ENCODE measurements around the gene ATP8A2.

Gene ATP8A2

DNA sequence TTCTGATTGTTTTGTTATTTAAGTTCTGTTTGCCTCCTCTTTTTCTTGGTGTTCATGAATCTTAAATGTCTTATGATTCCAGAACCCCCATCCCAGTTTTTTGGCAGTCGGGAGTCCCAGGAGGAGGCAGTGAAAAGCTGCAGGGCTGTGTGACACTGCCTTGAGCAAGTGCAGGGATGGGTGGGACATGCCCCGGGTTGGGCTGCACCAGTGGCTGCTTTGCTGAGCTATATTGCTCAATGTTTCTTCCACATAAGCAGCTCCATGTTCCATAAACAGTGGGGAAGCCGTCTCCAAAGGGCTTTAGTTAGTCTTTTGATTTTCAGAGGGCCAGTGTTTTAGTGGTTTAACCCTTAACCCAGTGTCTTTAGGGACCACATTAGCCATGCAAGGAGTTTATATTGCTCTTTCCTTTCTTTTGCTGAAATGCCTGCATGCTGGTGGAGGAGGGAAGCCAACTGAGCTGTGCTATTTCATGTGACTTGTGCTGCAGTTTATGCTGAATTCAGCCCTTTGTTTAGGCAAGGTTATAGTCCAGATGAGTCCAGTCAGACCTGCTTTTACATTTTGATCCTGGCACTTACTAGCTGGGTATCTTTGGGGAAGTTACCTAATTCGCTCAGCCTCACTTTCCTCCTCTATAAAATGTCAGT, 13.1 kb downstream of the ATP8A2 start:
- DNase-seq (ENCODE audit: low spot score): no peak

- no peak for DNase-seq (ENCODE audit: low spot score)
Observed at GRCh38 chr13:25391932-25392331, 20.2 kb downstream of the ATP8A2 start.

DNA sequence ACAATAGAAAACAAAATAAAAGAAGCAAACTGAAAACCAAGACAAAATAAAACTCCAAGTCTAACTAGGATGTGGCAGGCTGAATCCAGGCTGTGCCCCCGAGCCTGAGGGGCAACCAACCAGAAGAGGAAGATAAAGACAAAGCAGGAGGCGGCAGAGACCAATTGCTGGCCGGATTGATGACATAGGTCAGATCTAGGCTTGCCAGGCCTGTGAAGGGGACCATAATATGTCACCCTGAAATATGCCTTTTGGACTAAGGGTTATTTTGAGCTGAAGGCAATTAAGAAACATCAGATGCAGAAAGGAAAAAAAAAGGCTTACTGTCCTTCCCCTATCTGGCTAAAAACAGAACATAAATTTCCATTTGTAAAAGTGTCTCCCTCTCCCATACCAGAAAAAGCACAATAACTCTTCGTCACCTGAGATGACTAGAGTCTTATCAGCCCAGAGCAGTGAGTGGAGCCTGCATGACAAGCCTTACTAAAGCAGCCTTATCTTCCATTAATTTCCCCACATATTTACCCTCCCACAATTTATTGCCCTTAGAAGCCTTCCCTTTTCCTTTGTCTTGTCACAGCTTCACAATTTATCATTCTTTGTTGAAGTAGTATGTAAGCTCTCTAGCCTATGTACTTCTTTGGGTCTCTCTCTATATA, 22.8 kb downstream of the ATP8A2 start:
- no peak for DNase-seq (ENCODE audit: low spot score)

DNA sequence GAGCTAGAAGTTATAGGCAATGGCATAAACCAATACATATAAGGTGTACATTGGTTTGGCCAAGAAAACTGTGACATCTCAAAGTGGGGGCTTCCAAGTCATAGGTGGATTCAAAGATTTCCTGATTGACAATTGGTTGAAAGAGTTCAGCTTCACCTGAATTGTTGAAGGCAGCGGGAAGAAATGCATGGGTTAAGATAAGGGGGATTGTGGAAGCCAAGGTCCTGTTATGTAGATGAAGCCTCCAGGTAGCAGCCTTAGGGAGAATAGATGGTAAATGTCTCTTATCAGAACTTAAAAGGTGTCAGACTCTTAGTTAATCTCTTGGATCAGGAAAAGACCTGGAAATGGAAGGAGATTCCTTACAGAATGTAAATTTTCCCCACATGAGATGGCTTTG, 26.0 kb downstream of the ATP8A2 start:
- no peak for DNase-seq (ENCODE audit: low spot score)

GRCh38 chr13:25400925-25401324, 29.2 kb downstream of the ATP8A2 start:
- no peak for DNase-seq (ENCODE audit: low spot score)

GRCh38 chr13:25401958-25402357, 30.2 kb downstream of the ATP8A2 start:
- DNase-seq (ENCODE audit: low spot score): no peak

GRCh38 chr13:25406377-25406776, 34.6 kb downstream of the ATP8A2 start:
- no peak for DNase-seq (ENCODE audit: low spot score)

- DNase-seq (ENCODE audit: low spot score): no peak
Observed at GRCh38 chr13:25409938-25410337, 38.2 kb downstream of the ATP8A2 start.

DNA sequence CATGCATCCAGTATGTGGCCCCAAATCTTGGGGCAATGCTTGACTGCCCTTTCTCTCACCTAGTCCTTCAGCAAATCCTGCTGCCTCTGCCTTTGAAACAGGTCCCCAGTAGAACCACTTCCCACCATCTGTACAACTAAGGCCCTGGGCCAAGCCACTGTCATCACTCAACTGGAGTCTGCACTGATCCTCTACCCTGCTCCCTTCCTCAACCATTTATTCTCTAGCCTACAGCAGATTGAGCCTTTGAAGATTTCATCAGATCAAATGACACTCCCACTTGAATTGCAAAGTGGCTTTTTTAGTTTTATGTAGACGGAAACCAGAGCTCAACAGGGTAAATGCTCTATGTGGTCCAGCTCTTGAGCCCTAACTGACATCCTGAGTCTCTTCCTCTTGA, 43.5 kb downstream of the ATP8A2 start:
- DNase-seq (ENCODE audit: low spot score): no peak

GRCh38 chr13:25417535-25417934, 45.8 kb downstream of the ATP8A2 start:
- DNase-seq (ENCODE audit: low spot score): no peak

GRCh38 chr13:25420161-25420560, 48.4 kb downstream of the ATP8A2 start:
- no peak for DNase-seq (ENCODE audit: low spot score)

DNA sequence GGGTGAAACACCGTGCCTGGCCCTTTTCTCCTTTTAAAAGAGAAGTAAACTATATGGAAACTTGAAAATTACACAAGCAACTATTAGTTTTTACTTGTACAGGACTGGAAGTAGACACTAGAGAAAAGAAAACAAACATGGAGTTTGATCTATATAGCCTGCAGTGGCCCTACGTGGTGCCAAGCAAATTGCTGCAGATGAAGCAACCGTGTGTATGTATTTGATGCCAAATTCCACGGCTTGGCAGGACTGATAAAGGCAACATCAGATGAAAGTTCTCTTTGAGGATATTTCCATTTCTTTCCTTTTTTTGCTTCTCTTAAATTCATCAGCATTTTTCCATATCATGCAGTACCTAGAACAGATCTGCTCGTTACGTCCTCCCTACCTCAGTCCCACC, 49.8 kb downstream of the ATP8A2 start:
- DNase-seq (ENCODE audit: low spot score): no peak

GRCh38 chr13:25422153-25422552, 50.4 kb downstream of the ATP8A2 start:
- DNase-seq (ENCODE audit: low spot score): no peak

GRCh38 chr13:25423831-25424230, 52.1 kb downstream of the ATP8A2 start:
- no peak for DNase-seq (ENCODE audit: low spot score)

GRCh38 chr13:25429466-25429865, 57.7 kb downstream of the ATP8A2 start:
- no peak for DNase-seq (ENCODE audit: low spot score)

DNA sequence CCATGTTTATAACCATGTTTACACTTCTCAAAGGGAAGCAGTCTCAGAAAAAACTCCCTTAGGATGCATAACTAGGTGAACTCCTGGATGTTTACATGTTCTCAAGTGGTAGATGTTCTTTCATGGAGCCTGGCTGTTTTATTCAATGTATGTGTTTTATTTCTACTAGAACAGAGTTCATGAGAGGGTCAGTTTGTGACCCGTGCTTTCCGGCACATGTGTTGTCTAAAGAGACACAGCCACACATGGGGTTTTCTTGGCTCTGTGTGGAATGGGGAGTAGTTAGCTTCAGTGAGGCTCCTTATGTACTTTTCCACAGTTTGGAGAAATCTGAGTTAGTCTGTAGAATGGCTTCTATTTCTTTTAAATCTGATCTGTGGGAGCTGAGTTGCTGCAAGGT, 60.9 kb downstream of the ATP8A2 start:
- no peak for DNase-seq (ENCODE audit: low spot score)

GRCh38 chr13:25440061-25440460, 68.3 kb downstream of the ATP8A2 start:
- DNase-seq (ENCODE audit: low spot score): no peak

- DNase-seq (ENCODE audit: low spot score): no peak
Observed at GRCh38 chr13:25446261-25446660, 74.5 kb downstream of the ATP8A2 start.

DNA sequence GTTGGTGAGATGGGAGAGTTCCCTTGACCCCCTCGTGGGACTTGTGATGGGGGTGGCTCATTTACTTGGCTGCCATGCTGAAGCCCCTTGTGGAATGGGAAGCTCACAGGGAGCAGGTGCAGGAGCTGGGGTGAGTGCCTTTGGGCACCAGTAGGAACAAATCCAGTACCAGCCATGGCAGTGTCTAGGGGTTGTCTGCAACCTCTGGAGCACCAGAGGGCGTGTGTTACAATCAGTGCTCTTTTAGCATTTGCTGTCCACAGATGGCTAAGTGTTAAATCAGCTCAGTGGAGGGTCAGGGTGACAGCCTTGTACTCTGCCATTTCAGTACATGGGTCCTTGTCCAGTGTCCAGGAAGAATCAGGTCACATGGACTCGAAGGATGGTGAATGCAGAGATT, 75.6 kb downstream of the ATP8A2 start:
- DNase-seq (ENCODE audit: low spot score): no peak

DNA sequence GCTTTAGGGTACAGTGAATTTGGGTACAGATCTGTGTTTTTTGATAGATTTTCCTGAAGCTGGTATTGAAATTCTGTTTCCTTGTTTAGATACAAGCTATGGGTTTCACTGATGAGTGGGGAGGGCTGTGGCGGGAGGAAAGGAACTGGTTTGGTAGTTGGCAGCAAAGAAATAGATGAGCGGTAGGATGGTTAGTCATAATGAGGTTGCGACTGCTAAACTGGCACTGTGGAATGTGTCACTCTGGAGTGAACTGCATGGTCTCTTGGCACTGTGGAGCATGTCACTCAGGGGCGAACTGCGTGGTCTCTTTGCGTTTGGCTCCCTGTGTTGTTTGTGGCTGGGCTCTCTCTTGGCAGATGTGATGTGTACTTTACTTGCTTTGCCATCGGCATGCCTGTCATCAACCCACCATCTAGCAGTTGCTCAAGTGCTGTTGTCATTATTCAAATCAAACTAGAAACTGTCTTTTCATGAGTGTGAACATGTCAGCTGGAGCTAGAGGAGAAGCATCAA, 82.1 kb downstream of the ATP8A2 start:
- DNase-seq (ENCODE audit: low spot score): no peak

GRCh38 chr13:25455146-25455545, 83.4 kb downstream of the ATP8A2 start:
- no peak for DNase-seq (ENCODE audit: low spot score)

- no peak for DNase-seq (ENCODE audit: low spot score)
Observed at GRCh38 chr13:25457566-25457965, 85.8 kb downstream of the ATP8A2 start.

DNA sequence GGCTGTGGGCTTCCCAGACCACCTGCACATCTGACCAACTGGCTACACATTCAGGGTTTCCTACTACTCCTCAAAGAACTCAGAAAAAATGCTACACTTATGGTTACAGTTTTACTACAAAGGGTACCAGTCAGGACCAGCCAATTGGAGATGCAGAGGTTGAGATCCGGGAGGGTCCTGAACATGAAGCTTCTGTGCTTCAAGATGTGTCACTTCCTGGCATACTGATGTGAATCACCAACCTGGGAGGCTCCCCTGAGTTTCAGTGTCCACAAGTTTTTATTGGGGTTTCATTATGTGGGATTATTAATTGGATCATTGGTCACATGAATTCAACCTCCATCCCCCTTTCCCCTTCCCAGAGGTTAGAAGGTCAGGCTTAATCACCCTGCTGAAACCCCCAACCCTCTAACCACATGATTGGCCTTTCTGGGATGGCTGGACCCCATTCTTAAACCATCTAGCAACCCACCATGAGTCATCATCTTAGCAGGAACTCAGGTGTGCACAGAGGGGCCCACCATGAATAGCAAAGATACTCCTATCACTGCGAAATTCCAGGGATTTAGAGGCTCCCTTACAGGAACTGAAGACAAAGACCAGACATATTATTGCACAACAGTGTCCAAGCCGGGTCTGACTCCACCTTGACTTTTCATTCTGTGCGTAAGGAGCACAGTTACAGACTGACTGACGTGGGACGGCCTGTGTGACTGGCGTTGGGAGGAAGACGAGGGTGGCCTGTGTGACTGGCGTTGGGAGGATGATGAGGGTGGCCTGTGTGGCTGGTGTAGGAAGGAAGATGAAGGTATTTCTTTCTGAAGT, 90.7 kb downstream of the ATP8A2 start:
- no peak for DNase-seq (ENCODE audit: low spot score)

Data from CD4-positive, alpha-beta T cell treated with Interleukin-2 at 100 ng/mL for 4 hours (primary cell).